ENCODE measurements around the gene PAM.
"Not testable (repeated sequence)": the region's sequence is repeated elsewhere in the genome, so short reads cannot be mapped to it uniquely, and the experiment has no call there.

The PAM gene

GRCh38 chr5:103066326-103066725 lies 311.2 kb downstream of the PAM start:
- DNase-seq (ENCODE audit: low read depth), result no peak

GRCh38 chr5:103073500-103073899 lies 318.4 kb downstream of the PAM start:
- DNase-seq (ENCODE audit: low read depth), result not testable (repeated sequence)

DNA sequence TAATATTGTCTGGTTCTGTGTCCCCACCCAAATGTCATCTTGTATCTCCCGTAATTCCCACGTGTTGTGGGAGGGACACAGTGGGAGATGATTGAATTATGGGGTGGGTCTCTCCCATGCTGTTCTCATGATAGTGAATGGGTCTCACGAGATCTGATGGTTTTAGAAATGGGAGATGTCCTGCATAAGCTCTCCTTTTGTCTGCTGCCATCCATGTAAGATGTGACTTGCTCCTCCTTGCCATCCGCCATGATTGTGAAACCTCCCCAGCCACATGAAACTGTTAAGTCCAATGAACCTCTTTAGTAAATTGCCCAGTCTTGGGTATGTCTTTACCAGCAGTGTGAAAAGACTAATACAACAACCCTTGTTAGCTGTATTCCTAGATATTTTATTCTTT lies 320.3 kb downstream of the PAM start:
- DNase-seq (ENCODE audit: low read depth), result no peak
